ENCODE data around the gene TRIO. TPM values are rescaled to one million over a fixed set of nuclear protein-coding genes. Genes with fewer than 3 reads are reported as not detected.

TRIO gene
- polyA plus RNA-seq, 1 experiment: 176 TPM

DNA sequence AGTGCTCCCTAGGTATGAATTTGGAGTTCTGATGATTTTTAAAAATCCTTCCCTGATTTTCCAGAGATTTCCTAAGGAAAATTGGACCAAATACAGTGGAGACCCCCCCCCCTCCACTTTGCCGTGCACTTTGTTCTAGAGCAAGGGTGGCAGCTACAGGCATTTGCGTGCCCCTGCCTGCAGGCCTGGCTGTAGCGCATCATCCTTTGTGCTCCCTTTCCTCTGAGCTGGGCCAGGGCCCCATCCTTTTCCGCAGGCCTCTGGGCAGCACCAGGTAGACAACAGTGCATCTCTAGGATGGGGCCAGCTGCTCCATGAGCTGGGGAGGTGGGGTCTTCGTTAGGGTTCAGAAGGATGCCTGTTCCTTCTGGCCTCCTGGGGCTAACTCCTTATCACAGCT lies 39.6 kb downstream of the TRIO start:
- ChIA-PET CTCF (interaction anchor here (1.2 kb wide), 1 partner anchor 9 kb away, joined by 3 read pairs; no protein-coding TSS in a partner anchor), POLR2A (no interaction called here)
- Histone ChIP-seq H3K27me3 (ENCODE audit: control insufficient read depth, insufficient read depth, low read length) (no peaks in the 10 kb centered on the region), H3K4me3 (ENCODE audit: low read depth, low read length) (no peak overlapping the region), H3K36me3 (ENCODE audit: control insufficient read depth, insufficient read depth, low read length) (no peaks in the 10 kb centered on the region)
- DNase-seq (ENCODE audit: low read depth): no peak
- TF ChIP-seq, protein P1, sequence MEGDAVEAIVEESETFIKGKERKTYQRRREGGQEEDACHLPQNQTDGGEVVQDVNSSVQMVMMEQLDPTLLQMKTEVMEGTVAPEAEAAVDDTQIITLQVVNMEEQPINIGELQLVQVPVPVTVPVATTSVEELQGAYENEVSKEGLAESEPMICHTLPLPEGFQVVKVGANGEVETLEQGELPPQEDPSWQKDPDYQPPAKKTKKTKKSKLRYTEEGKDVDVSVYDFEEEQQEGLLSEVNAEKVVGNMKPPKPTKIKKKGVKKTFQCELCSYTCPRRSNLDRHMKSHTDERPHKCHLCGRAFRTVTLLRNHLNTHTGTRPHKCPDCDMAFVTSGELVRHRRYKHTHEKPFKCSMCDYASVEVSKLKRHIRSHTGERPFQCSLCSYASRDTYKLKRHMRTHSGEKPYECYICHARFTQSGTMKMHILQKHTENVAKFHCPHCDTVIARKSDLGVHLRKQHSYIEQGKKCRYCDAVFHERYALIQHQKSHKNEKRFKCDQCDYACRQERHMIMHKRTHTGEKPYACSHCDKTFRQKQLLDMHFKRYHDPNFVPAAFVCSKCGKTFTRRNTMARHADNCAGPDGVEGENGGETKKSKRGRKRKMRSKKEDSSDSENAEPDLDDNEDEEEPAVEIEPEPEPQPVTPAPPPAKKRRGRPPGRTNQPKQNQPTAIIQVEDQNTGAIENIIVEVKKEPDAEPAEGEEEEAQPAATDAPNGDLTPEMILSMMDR (IDR thresholded peaks at IDR 0.05; ENCODE audit: insufficient read depth, low read depth, low read length): no peak

DNA sequence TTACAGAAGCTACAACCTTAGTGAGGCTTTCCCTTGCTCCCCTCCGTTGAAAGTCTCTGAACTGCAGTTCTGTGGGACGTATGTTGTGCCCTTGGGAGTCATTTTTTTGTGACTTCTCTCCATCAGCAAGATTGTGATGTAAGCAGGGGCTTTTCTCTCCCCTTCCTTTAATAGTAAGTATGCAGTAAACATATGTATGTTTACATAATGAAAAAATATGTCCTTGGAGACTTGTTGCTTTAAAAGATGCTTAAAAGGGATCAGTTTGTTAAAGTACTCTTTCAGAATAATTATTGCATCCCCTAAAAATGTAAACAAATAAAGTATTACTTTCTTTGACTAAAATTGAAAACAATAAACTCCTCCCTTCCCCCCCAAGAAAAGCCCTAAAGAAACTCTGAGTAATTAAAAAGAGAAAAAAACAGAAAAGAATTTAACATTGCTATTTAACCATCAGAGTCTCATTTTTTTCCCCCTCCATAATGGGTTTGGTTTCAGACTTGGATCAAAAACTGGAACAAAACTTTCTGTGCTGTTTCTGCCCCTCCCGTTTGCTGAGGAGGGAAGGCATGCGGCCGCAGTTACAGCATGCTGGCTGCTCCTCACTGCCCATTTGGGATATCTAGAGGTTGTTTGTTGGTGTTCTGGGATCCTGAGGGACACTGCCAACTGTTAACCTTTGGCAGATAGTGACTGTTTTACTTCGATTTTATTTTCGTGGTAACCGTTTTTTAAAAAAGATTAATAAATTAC lies 40.2 kb downstream of the TRIO start:
- POLR2A ChIA-PET: no interaction called here
- CTCF ChIA-PET: interaction anchor here (0.7 kb wide), 1 partner anchor 87 kb away, joined by 3 read pairs; no protein-coding TSS in a partner anchor
- Histone ChIP-seq H3K36me3 (ENCODE audit: control insufficient read depth, insufficient read depth, low read length) (no peaks in the 10 kb centered on the region), H3K27me3 (ENCODE audit: control insufficient read depth, insufficient read depth, low read length) (no peaks in the 10 kb centered on the region), H3K4me3 (ENCODE audit: low read depth, low read length) (no peak overlapping the region)
- no peak for DNase-seq (ENCODE audit: low read depth)
- TF ChIP-seq, protein P1 (IDR thresholded peaks at IDR 0.05; ENCODE audit: insufficient read depth, low read depth, low read length): no peak

DNA sequence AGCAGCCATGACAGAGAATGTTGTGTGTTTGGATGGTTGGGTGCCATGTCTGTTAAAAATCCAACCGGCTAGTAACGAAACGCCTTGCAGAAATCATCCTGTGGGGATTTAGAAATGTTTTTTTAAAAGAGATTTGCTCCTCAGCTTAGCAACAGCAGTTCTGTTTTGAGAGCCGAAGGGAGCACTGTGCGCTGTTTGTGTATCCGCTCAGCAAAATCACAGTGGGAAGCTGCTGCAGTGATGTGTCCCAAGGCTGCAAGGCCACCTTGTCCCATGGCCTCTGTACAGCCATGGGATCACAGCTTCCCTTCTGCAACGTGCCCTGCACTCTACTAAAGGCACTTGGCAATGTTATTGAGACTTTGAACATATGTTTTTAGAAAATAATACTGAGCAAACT lies 40.9 kb downstream of the TRIO start:
- POLR2A ChIA-PET: no interaction called here
- no peak overlapping the region for H3K4me3 ChIP-seq (ENCODE audit: low read depth, low read length)
- H3K36me3 ChIP-seq (ENCODE audit: control insufficient read depth, insufficient read depth, low read length): no peaks in the 10 kb centered on the region
- TF ChIP-seq, protein P1 (IDR thresholded peaks at IDR 0.05; ENCODE audit: insufficient read depth, low read depth, low read length): no peak
- no peak for DNase-seq (ENCODE audit: low read depth)
- no peaks in the 10 kb centered on the region for H3K27me3 ChIP-seq (ENCODE audit: control insufficient read depth, insufficient read depth, low read length)
- CTCF ChIA-PET: interaction anchor here (0.7 kb wide), 1 partner anchor 86 kb away, joined by 3 read pairs; no protein-coding TSS in a partner anchor

DNA sequence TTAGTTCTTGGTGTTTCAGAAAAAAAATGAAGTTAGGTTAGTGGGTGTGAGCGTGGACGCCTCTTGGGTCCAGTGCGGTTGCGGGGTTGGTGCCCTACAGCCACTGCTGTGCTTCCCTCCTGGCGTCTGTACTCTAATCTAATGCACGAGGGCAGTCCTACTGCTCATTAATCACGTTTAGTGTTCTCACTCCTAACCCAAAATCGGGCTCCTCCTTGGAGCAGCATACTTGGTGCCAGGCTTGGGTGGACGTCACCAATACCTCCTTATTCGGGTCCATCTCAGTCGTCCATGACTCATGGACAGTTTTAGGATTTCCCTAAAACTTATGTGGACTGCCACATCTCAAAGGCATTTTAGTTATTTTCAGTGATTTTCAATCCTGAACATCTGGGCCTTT lies 41.6 kb downstream of the TRIO start:
- no peaks in the 10 kb centered on the region for H3K36me3 ChIP-seq (ENCODE audit: control insufficient read depth, insufficient read depth, low read length)
- no peak for DNase-seq (ENCODE audit: low read depth)
- no peak overlapping the region for H3K4me3 ChIP-seq (ENCODE audit: low read depth, low read length)
- CTCF ChIA-PET: interaction anchor here (0.6 kb wide), 1 partner anchor 95 kb away, joined by 3 read pairs; no protein-coding TSS in a partner anchor
- POLR2A ChIA-PET: interaction anchor here (0.6 kb wide), 1 partner anchor 80 kb away, joined by 3 read pairs; no protein-coding TSS in a partner anchor
- TF ChIP-seq, protein P1 (IDR thresholded peaks at IDR 0.05; ENCODE audit: insufficient read depth, low read depth, low read length): no peak
- no peaks in the 10 kb centered on the region for H3K27me3 ChIP-seq (ENCODE audit: control insufficient read depth, insufficient read depth, low read length)

DNA sequence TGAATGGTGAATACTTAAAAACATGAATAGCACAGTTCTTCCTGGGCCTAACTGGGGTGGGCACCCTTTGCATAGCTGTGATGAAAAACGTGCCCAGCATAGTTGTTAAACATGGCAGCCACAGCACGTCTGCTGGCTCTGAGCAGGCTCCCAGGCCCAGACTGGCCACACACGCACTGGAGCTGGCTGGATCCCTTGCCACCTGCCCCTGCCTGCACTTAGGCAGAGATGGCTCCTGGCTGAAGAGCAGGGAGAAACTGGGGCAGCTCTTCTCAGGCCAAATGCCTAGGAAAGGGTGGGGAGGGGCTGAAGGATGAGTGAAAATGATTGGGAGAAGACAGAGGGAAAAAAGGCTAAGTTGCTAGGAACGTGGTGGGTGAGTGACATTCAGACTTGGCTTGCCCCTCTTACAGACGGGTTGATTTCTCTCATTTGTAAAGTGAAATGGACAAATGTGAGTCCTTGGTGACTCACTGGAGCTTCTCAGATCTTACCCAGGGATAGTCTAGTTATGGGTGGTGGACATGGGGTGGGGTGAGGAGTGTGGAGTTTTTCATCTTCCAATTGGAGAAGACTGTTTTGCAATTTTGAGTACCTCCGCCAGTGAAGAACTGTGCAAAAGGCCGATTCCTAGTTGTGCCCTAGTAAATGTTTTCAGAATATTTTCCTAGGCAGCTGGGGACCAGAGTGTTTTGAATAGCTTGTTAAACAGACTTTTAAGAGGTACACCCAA lies 42.4 kb downstream of the TRIO start:
- Histone ChIP-seq H3K36me3 (ENCODE audit: control insufficient read depth, insufficient read depth, low read length) (no peaks in the 10 kb centered on the region), H3K27me3 (ENCODE audit: control insufficient read depth, insufficient read depth, low read length) (no peaks in the 10 kb centered on the region), H3K4me3 (ENCODE audit: low read depth, low read length) (no peak overlapping the region)
- POLR2A ChIA-PET: interaction anchor here (0.6 kb wide), 1 partner anchor 79 kb away, joined by 3 read pairs; no protein-coding TSS in a partner anchor
- CTCF ChIA-PET: interaction anchor here (0.6 kb wide), 1 partner anchor 94 kb away, joined by 3 read pairs; no protein-coding TSS in a partner anchor
- no peak for DNase-seq (ENCODE audit: low read depth)
- TF ChIP-seq, protein P1 (IDR thresholded peaks at IDR 0.05; ENCODE audit: insufficient read depth, low read depth, low read length): no peak

All from BJ (cell line).